Tibial nerve (tissue), 4 donors: ENCODE results near the gene RBM17. TPM values are rescaled to one million over a fixed set of nuclear protein-coding genes. Genes with fewer than 3 reads are reported as not detected.

Experiments used
- DNase-seq, 2 donors: peaks; one replicate each; pipeline ENCODE4 v3.0.0-alpha.2; 2019; ENCODE audit warnings: low spot score in 2 of 2
- H3K27ac ChIP-seq, 4 donors: fragments of 200-600 bp; sonication (generic) in 3 of 4; one replicate each; pipeline ENCODE4 v1.5.1; 2017 to 2019; ENCODE audit warnings: mild to moderate bottlenecking in 1 of 4
- H3K27me3 ChIP-seq, 2 donors: fragments of 200-600 bp; sonication (generic) in 1 of 2; one replicate each; pipeline versions ENCODE4 v1.5.1 to v1.6.0; 2017 to 2019
- H3K36me3 ChIP-seq, 3 donors: fragments of 200-600 bp; sonication (generic); one replicate each; pipeline ENCODE4 v1.5.1; 2018 to 2019
- H3K4me1 ChIP-seq, 4 donors: fragments of 200-600 bp; sonication (generic) in 3 of 4; one replicate each; pipeline ENCODE4 v1.5.1; 2017 to 2019
- H3K4me3 ChIP-seq, 4 donors: fragments of 200-600 bp; sonication (generic) in 3 of 4; one replicate each; pipeline ENCODE4 v1.5.1; 2017 to 2019; ENCODE audit warnings: mild to moderate bottlenecking in 1 of 4, moderate library complexity in 1 of 4
- H3K9me3 ChIP-seq, 4 donors: fragments of 200-600 bp; sonication (generic) in 3 of 4; one replicate each; pipeline ENCODE4 v1.5.1; 2017 to 2019
- EP300 ChIP-seq, 2 donors: sonication (generic); formaldehyde crosslinking; IDR thresholded peaks; one replicate each; pipeline ENCODE4 v1.6.1; 2017; ENCODE audit warnings: antibody characterized with exemption in 2 of 2, mild to moderate bottlenecking in 1 of 2
- POLR2A ChIP-seq, 2 donors: fragments of 450-650 bp; IDR thresholded peaks; one replicate each; pipeline ENCODE4 v1.6.1; 2017; ENCODE audit warnings: antibody characterized with exemption in 2 of 2, mild to moderate bottlenecking in 2 of 2, moderate library complexity in 2 of 2
- WGBS, 2 donors: methylation state at CpG; one replicate each; pipeline ENCODE4 v1.1.5; 2018; 5-methylcytosine and 5-hydroxymethylcytosine counted together
- total RNA-seq, 4 donors: library from RNA; depleted of rRNA; stranded (reverse); fragments of >200 nt; gene quantifications; one replicate each; pipeline ENCODE4 v1.1.0, GENCODE V29; 2016
- TF ChIP-seq, protein P1 (sequence below), 5 experiments: fragments of 200-600 bp in 3 of 5; fragments of 450-650 bp in 2 of 5; sonication (generic) in 3 of 5; IDR thresholded peaks; one replicate each; pipeline ENCODE4 v1.5.1; 2016 to 2019; ENCODE audit warnings: antibody characterized with exemption in 5 of 5, mild to moderate bottlenecking in 3 of 5, moderate library complexity in 2 of 5

The RBM17 gene
- total RNA-seq, 4 donors from 2014 or later = 70.6 to 109 (median 94.3) TPM

DNA sequence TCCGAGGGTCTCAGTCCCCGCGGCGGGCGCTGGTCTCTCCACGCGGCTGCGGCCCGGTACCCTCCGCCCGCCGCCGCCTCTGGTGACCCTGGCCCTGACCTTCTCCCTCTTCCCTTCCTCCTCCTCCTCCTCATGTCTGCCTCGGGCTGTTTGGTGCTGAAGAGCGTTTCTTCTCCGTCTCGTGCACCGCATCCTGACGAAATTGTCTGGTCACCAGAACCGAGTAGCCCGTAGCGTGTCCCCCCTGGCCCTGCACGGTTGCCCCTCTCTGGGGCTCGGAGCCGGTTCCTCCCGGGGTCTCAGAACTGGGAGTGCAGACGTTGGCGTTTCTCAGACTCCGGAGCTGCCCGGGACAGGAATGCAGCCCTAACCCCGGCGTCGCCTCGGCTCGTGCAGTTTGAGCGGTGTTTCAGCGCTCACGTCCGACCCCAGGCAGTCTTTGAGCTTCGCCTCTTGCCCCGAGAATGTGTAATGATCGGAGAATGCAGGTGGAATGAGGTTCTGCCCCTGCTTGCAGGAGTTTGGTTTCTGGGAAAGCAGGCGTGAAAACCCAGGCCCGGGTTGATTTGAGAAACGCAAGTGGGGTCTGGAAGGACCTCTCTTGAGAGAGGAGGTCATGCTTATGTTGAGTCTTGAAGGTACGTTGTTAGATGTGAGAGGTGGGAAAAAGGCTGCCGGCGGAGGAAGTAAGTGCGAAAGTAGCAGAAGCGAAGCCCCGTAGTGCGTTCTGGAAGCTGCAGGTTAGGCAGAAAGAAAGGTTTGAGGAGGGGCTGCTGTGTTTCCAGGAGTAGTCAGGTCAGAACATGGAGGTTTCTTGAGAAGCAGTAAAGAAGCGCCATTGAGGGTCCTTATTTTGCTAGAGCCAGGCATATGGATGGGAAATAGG is 743 bp downstream of the RBM17 start:
- TF ChIP-seq EP300 (IDR thresholded peaks at IDR 0.05) (no peak), POLR2A (IDR thresholded peaks at IDR 0.05) (no peak)
- TF ChIP-seq, protein P1, sequence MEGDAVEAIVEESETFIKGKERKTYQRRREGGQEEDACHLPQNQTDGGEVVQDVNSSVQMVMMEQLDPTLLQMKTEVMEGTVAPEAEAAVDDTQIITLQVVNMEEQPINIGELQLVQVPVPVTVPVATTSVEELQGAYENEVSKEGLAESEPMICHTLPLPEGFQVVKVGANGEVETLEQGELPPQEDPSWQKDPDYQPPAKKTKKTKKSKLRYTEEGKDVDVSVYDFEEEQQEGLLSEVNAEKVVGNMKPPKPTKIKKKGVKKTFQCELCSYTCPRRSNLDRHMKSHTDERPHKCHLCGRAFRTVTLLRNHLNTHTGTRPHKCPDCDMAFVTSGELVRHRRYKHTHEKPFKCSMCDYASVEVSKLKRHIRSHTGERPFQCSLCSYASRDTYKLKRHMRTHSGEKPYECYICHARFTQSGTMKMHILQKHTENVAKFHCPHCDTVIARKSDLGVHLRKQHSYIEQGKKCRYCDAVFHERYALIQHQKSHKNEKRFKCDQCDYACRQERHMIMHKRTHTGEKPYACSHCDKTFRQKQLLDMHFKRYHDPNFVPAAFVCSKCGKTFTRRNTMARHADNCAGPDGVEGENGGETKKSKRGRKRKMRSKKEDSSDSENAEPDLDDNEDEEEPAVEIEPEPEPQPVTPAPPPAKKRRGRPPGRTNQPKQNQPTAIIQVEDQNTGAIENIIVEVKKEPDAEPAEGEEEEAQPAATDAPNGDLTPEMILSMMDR (IDR thresholded peaks at IDR 0.05) = no peak
- H3K4me1 ChIP-seq = peaks cover 0 to 59% (median 26%) of the 10 kb centered on the region in 4 donors
- H3K9me3 ChIP-seq = no peaks in the 10 kb centered on the region
- H3K36me3 ChIP-seq = no peaks in the 10 kb centered on the region
- no peak for DNase-seq
- H3K27me3 ChIP-seq = no peaks in the 10 kb centered on the region
- peak overlapping the region; percentile 77 to 99 (median 86) for H3K4me3 ChIP-seq
- WGBS, 2 donors = 1 to 3% methylated on average over 22 to 53 of the region's 53 CpGs
- H3K27ac ChIP-seq = peak overlapping the region; percentile 71 to 93 (median 82)

DNA sequence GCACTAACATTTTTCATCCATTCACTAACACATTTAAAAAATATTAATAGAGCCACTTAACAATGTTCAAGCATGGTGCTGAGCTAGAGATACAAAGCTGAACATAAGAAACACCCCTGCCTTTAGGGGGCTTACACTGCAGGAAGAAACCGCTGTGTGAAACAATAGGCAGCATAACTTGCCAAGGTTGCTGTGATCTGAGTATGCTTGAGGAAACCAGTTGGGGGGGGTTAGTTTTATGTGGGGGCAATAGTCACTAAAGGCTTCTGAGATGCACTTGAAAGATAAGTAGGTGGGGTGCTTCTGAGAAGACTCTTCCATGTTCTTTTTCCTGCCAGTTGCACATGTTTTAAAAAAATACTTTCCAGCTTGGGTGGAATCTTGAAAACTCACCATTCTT is 2.8 kb downstream of the RBM17 start:
- H3K9me3 ChIP-seq = no peaks in the 10 kb centered on the region
- H3K4me1 ChIP-seq = peaks cover 0 to 74% (median 30%) of the 10 kb centered on the region in 4 donors
- TF ChIP-seq EP300 (IDR thresholded peaks at IDR 0.05) (no peak), POLR2A (IDR thresholded peaks at IDR 0.05) (no peak)
- TF ChIP-seq, protein P1 (IDR thresholded peaks at IDR 0.05) = no peak
- DNase-seq = no peak
- no peak overlapping the region for H3K27ac ChIP-seq
- H3K27me3 ChIP-seq = no peaks in the 10 kb centered on the region
- H3K36me3 ChIP-seq = no peaks in the 10 kb centered on the region
- no peak overlapping the region for H3K4me3 ChIP-seq
- 34 to 36% methylated on average over 1 of the region's 1 CpG for WGBS, 2 donors

DNA sequence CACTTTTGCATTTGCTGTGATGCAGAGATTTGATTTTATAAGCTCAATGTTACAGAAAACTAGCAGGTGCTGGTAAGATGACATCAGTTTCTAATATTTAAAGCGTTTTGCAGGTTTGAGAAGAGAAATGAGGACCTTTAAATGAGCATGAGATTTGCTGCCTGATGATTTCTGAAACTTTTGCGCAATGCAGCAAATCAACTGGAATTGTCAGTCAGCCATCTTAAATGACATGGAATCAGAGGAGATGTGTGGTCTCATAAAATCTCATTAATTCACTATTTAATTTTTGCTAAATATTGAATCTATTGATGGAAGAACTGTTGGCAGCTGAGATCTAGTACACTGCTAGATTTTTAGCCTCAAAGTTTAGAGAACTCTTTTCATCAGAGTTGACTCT is 3.9 kb downstream of the RBM17 start:
- WGBS, 2 donors = 74 to 80% methylated on average over 2 of the region's 2 CpGs
- H3K9me3 ChIP-seq = no peaks in the 10 kb centered on the region
- H3K36me3 ChIP-seq = peaks cover 0 to 9% (median 0%) of the 10 kb centered on the region in 3 donors
- H3K4me3 ChIP-seq = no peak overlapping the region
- H3K27me3 ChIP-seq = no peaks in the 10 kb centered on the region
- no peak overlapping the region for H3K27ac ChIP-seq
- TF ChIP-seq, protein P1 (IDR thresholded peaks at IDR 0.05) = no peak
- TF ChIP-seq POLR2A (IDR thresholded peaks at IDR 0.05) (no peak), EP300 (IDR thresholded peaks at IDR 0.05) (no peak)
- H3K4me1 ChIP-seq = peaks cover 0 to 75% (median 30%) of the 10 kb centered on the region in 4 donors
- DNase-seq = no peak

DNA sequence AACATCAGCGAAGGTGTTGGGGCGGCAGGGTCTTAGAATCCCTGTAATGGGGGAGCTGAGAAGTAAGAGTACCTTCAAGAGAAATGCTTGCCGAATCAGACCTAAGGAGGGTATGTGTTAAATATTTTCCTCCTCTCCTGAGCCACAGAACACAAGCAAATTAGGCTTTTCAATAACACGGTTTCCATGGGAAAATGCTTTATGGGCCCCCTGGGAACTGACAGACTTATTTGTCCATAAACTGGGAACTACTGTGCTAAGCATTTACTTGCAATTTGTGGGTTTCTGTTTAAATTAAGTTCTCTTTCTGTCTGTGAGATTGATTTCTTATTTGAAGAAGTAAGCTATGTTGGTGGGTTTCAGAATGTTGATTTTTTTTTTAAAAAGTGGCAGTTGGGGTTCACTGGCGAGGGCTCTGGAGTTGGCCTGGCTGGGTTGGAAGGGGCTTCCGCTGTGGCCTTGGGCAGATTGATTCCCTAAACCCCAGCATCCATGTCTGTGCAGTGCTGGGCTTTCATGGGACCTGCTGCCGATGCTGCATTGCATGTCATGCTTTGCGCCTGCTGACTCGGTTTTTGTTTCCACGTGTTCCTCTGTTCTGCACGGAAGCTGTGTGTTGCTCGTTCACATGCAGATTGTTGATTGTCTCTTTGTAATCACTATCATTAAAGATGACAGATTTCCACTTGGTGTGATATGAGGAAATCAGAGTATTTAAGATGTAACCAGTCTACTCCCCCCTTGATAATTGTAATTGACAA is 7.2 kb downstream of the RBM17 start:
- H3K27ac ChIP-seq = no peak overlapping the region
- no peak overlapping the region for H3K4me3 ChIP-seq
- TF ChIP-seq, protein P1 (IDR thresholded peaks at IDR 0.05) = no peak
- TF ChIP-seq EP300 (IDR thresholded peaks at IDR 0.05) (no peak), POLR2A (IDR thresholded peaks at IDR 0.05) (no peak)
- peaks cover 0 to 57% (median 18%) of the 10 kb centered on the region in 4 donors for H3K4me1 ChIP-seq
- DNase-seq = no peak
- H3K27me3 ChIP-seq = no peaks in the 10 kb centered on the region
- H3K36me3 ChIP-seq = peaks cover 0 to 35% (median 0%) of the 10 kb centered on the region in 3 donors
- 65 to 69% methylated on average over 12 of the region's 12 CpGs for WGBS, 2 donors
- H3K9me3 ChIP-seq = no peaks in the 10 kb centered on the region
